Ishikawa (cell line): ENCODE data around the gene TBCD.

Experiments used
- CEBPB ChIP-seq: IDR thresholded peaks from 2 replicates; pipeline ENCODE4 v1.6.1; 2012
- CREB1 ChIP-seq: IDR thresholded peaks from 2 replicates; pipeline ENCODE4 v1.6.1; 2012; ENCODE audit warnings: low read depth
- EGR1 ChIP-seq: IDR thresholded peaks from 2 replicates; pipeline ENCODE4 v1.6.1; 2012
- EP300 ChIP-seq: IDR thresholded peaks from 2 replicates; pipeline ENCODE4 v1.6.1; 2012; ENCODE audit warnings: borderline replicate concordance
- FOXM1 ChIP-seq: IDR thresholded peaks from 2 replicates; pipeline ENCODE4 v1.6.1; 2012; ENCODE audit warnings: low read depth, borderline replicate concordance
- MAX ChIP-seq: IDR thresholded peaks from 2 replicates; pipeline ENCODE4 v1.6.1; 2012
- NFIC ChIP-seq: IDR thresholded peaks from 2 replicates; pipeline ENCODE4 v1.6.1; 2012
- RAD21 ChIP-seq: IDR thresholded peaks from 2 replicates; pipeline ENCODE4 v1.6.1; 2012; ENCODE audit warnings: low read depth
- REST ChIP-seq: IDR thresholded peaks from 2 replicates; pipeline ENCODE4 v1.6.1; 2012; ENCODE audit warnings: low read depth, mild to moderate bottlenecking
- TAF1 ChIP-seq: IDR thresholded peaks from 2 replicates; pipeline ENCODE4 v1.6.1; 2012; ENCODE audit warnings: low read depth, mild to moderate bottlenecking
- TCF12 ChIP-seq: IDR thresholded peaks from 2 replicates; pipeline ENCODE4 v1.6.1; 2012; ENCODE audit warnings: low read depth
- TEAD4 ChIP-seq: IDR thresholded peaks from 2 replicates; pipeline ENCODE4 v1.6.1; 2012
- YY1 ChIP-seq: IDR thresholded peaks from 2 replicates; pipeline ENCODE4 v1.6.1; 2012; ENCODE audit warnings: low read depth
- ZBTB7A ChIP-seq: IDR thresholded peaks from 2 replicates; pipeline ENCODE4 v1.6.1; 2012; ENCODE audit warnings: low read depth
- TF ChIP-seq, protein P1 (sequence below): IDR thresholded peaks from 2 replicates; pipeline ENCODE4 v1.6.1; 2012

The TBCD gene

DNA sequence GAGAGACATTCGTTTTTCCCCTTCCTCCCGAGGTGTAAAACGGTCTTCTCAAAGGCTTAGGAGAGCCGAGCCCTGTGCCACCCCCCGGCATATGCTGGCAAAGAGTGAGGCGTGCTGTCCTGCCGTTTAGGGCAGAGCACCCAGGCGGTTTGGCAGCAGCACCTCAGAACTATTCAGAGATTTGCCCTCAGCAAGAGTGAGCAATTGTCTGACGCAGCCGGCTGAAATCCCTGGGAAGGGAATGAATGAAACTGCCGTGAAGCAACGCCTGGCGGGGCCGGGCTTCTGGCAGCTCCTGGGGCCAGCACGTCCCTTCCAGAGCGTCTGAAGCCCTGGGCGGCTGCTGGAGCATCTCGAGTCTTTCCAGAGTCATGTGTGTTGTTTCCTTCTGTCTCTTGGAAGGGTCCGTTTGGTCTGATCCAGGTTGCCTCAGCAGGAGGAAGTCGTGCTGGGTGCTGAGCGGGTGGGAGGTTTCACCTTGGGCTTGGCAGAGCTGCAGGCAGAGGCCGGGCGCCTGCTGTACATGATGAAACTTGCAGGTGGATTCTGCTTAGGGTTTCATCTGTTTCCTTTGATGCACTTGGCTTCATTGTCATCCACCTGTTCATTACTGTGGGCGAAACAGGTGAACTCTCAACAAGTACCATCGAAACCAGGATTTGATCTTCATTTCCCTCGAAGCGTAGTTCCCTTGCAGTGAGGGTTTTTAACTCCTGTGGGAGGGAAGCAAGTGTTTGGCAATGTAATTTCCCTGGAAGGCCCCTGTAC is 35.4 kb downstream of the TBCD start:
- no peak for TF ChIP-seq FOXM1
- no peak for TF ChIP-seq REST
- no peak for TF ChIP-seq YY1
- TF ChIP-seq EP300, result no peak
- no peak for TF ChIP-seq NFIC
- TF ChIP-seq TCF12, result no peak
- no peak for TF ChIP-seq ZBTB7A
- no peak for TF ChIP-seq MAX
- no peak for TF ChIP-seq EGR1
- TF ChIP-seq, protein P1, sequence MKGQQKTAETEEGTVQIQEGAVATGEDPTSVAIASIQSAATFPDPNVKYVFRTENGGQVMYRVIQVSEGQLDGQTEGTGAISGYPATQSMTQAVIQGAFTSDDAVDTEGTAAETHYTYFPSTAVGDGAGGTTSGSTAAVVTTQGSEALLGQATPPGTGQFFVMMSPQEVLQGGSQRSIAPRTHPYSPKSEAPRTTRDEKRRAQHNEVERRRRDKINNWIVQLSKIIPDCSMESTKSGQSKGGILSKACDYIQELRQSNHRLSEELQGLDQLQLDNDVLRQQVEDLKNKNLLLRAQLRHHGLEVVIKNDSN, result no peak
- TF ChIP-seq CREB1, result no peak
- no peak for TF ChIP-seq TEAD4
- no peak for TF ChIP-seq RAD21
- no peak for TF ChIP-seq TAF1
- no peak for TF ChIP-seq CEBPB

GRCh38 chr17:82788206-82789001 is 36.5 kb downstream of the TBCD start:
- no peak for TF ChIP-seq REST
- TF ChIP-seq ZBTB7A, result no peak
- TF ChIP-seq CEBPB, result no peak
- TF ChIP-seq EP300, result no peak
- TF ChIP-seq TEAD4, result no peak
- TF ChIP-seq NFIC, result no peak
- no peak for TF ChIP-seq TAF1
- no peak for TF ChIP-seq FOXM1
- TF ChIP-seq RAD21, result no peak
- TF ChIP-seq YY1, result no peak
- TF ChIP-seq MAX, result no peak
- TF ChIP-seq TCF12, result no peak
- TF ChIP-seq EGR1, result no peak

- TF ChIP-seq YY1 (no peak), ZBTB7A (no peak), RAD21 (no peak), TEAD4 (no peak), CEBPB (no peak), TAF1 (no peak), EGR1 (no peak), EP300 (no peak)
- TF ChIP-seq, protein P1, result no peak
Observed at GRCh38 chr17:82789051-82789592, 37.3 kb downstream of the TBCD start.

GRCh38 chr17:82789806-82790205 is 37.9 kb downstream of the TBCD start:
- no peak for TF ChIP-seq FOXM1
- TF ChIP-seq TEAD4, result no peak
- no peak for TF ChIP-seq REST
- TF ChIP-seq YY1, result no peak
- no peak for TF ChIP-seq CREB1
- TF ChIP-seq EGR1, result no peak
- no peak for TF ChIP-seq RAD21
- TF ChIP-seq EP300, result no peak
- TF ChIP-seq, protein P1, result no peak
- TF ChIP-seq NFIC, result no peak
- no peak for TF ChIP-seq TAF1
- no peak for TF ChIP-seq MAX
- no peak for TF ChIP-seq CEBPB
- no peak for TF ChIP-seq ZBTB7A
